Colonic mucosa (tissue), 4 donors: Measurements from ENCODE around the gene TMEM271. TPM values are rescaled to one million over a fixed set of nuclear protein-coding genes. Genes with fewer than 3 reads are reported as not detected.

Experiments used
- DNase-seq: peaks from one replicate; pipeline ENCODE4 v3.0.0-alpha.2; 2020
- H3K27ac ChIP-seq: fragments of 200-600 bp; one replicate; pipeline ENCODE4 v1.8.0; 2021
- H3K27me3 ChIP-seq: fragments of 200-600 bp; one replicate; pipeline ENCODE4 v1.8.0; 2021
- H3K36me3 ChIP-seq: fragments of 200-600 bp; one replicate; pipeline ENCODE4 v1.8.0; 2021
- H3K4me1 ChIP-seq: fragments of 200-600 bp; one replicate; pipeline ENCODE4 v1.8.0; 2021; ENCODE audit warnings: mild to moderate bottlenecking
- H3K4me3 ChIP-seq: fragments of 200-600 bp; one replicate; pipeline ENCODE4 v1.8.0; 2021
- H3K9ac ChIP-seq, 2 donors: one replicate each; pipeline ENCODE4 v1.7.0; 2013; ENCODE audit warnings: control low read depth in 2 of 2, low read depth in 2 of 2, low read length in 2 of 2
- H3K9me3 ChIP-seq: fragments of 200-600 bp; one replicate; pipeline ENCODE4 v1.8.0; 2021
- CTCF ChIP-seq: fragments of 200-600 bp; IDR thresholded peaks from one replicate; pipeline ENCODE4 v1.8.0; 2022; ENCODE audit warnings: antibody characterized with exemption, mild to moderate bottlenecking
- intact Hi-C: fragments of 100-400 bp; cut with DNase I; formaldehyde crosslinking; loops from one replicate; pipeline ENCODE4 v1.14.1; 2022
- total RNA-seq, 2 donors: library from RNA; stranded (reverse); fragmentation: NEBNext Ultra II Directional in 1 of 2; extraction: Animal tissue kit (Norgen Biotek cat#: 25700) in 1 of 2; gene quantifications; one replicate each; pipeline ENCODE4 v1.2.1, GENCODE V29; 2021
- donor health status: healthy.
- donor health status: DM: no; HTN: no; CAD: no.
- donor health status: DM: no; HTN: no; CAD: no.

The TMEM271 gene
- total RNA-seq, 2 donors from 2014 or later: not detected

GRCh38 chr4:537436-538264, 38.4 kb downstream of the TMEM271 start:
- Histone ChIP-seq H3K27me3 (no peaks in the 10 kb centered on the region), H3K9me3 (no peaks in the 10 kb centered on the region), H3K4me3 (no peak overlapping the region), H3K9ac (no peak overlapping the region), H3K4me1 (no peaks in the 10 kb centered on the region), H3K27ac (no peak overlapping the region), H3K36me3 (no peaks in the 10 kb centered on the region)
- no peak for DNase-seq
- no peak for TF ChIP-seq CTCF
- intact Hi-C loops: no loop called here

DNA sequence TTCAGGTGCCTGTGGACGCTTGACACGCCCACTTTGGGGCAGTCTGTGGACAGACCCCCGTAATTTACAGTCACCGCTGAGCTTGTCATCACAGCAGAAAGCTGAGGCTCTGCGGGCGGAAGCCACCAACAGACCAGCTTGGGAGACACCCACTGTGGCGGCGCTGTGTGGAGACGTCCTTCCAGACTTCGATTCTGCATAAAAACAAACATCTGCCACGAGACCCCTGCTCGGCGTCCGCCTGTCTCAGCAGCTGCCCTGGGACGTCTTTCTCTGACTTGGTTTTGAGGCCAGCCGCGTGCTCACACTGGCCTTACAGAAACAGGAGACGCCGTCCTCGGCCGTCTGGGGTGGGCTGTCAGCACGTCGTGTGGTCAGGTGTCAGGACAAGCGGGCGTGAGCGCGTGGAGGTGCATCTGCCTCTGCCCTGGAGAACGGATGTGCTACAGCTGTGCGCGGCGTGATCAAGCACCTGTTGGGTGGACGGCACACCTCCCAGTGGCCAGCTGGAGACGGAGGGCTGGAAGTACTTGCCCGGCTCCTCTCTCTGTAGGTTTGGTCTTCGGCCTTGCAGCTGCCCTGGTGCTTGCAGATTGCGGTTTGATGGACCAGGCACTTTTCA, 39.6 kb downstream of the TMEM271 start:
- Histone ChIP-seq H3K4me1 (no peaks in the 10 kb centered on the region), H3K4me3 (no peak overlapping the region), H3K9me3 (no peaks in the 10 kb centered on the region), H3K9ac (no peak overlapping the region), H3K27me3 (no peaks in the 10 kb centered on the region), H3K27ac (no peak overlapping the region), H3K36me3 (peaks cover 4% of the 10 kb centered on the region)
- TF ChIP-seq CTCF: no peak
- intact Hi-C loops: no loop called here
- DNase-seq: no peak

DNA sequence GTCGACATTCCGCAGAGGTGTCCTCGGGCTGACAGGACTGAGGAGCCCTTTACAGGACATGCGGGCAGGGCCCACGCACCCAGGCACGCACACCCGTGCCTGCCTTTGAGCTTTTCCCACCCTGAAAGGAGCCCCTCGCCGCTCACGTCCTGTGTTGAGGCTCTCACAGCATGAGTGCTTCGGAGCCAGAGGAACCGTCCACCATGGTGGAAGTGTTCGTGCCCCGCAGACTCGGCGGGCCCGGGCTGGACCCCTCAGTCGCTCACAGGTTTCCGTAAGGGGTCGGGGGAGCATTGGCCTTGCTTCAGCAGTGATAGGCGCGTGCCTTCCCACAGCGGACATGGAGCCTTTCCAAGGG, 40.2 kb downstream of the TMEM271 start:
- no peak overlapping the region for H3K27ac ChIP-seq
- no peak for DNase-seq
- intact Hi-C loops: no loop called here
- H3K9ac ChIP-seq: no peak overlapping the region
- no peak for TF ChIP-seq CTCF
- H3K27me3 ChIP-seq: no peaks in the 10 kb centered on the region
- H3K4me1 ChIP-seq: no peaks in the 10 kb centered on the region
- no peak overlapping the region for H3K4me3 ChIP-seq
- no peaks in the 10 kb centered on the region for H3K9me3 ChIP-seq
- H3K36me3 ChIP-seq: peaks cover 4% of the 10 kb centered on the region

DNA sequence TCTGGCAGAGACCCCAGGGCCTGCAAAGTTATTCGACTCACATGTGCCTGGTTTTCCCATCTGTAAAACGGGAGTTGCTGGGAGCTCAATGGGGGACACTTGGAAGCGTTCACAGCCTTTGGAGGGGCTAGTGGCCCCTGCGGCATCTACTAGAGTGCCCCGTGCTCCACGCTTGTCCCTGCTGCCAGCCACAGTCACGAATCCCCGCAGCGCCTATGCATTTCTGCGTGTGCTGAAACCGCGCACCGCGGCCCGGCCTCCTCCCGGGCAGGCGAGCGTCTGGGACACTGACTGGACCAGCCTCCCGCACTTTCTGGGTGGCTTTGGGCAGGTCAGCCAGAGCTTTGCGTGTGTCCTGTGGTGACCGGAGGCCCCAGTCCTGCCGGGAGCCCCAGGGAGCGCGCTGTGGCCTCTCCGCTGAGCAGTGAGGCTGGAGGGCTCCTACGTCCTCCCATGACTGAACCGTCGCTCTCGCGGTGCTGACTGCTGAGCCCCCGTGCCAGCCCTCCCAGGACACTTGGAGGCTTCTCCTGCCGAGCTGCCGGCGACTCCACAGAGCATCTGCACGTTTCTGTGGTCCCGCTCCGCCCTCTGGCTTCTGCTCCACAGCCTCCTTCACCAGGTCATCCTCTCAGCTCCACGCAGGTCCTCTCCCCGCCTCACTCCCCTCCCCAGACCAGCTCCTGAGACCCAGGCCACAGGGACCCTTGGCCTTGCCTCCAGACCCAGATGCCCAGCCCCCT, 40.7 kb downstream of the TMEM271 start:
- Histone ChIP-seq H3K9ac (no peak overlapping the region), H3K9me3 (no peaks in the 10 kb centered on the region), H3K27ac (no peak overlapping the region), H3K27me3 (no peaks in the 10 kb centered on the region), H3K4me1 (no peaks in the 10 kb centered on the region), H3K36me3 (peaks cover 4% of the 10 kb centered on the region), H3K4me3 (no peak overlapping the region)
- no peak for TF ChIP-seq CTCF
- intact Hi-C loops: no loop called here
- no peak for DNase-seq

DNA sequence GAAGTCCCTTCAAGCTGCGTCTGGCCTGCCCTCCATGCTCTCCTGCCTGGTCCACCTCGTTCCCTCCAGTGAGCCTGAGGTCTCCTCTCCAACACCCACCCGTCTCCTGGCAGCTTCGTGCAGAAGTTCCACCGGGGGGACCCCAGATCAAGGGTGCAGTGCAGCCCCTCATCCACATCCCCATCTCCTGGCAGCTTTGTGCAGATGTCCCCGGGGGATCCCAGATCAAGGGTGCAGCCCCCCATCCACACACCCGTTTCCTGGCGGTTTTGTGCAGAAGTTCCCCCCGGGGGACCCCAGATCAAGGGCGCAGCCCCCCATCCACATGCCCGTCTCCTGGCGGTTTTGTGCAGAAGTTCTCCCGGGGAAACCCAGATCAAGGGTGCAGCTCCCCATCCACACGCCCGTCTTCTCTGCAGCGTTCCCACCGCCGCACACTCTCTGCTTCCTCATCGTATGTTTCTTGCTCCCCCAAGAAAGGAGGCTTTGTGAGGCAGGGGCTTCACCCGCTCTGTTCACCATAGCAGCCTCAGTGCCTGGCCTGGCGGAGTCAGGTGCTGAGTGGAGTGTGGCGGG, 41.4 kb downstream of the TMEM271 start:
- DNase-seq: no peak
- Histone ChIP-seq H3K4me3 (no peak overlapping the region), H3K9me3 (no peaks in the 10 kb centered on the region), H3K9ac (no peak overlapping the region), H3K36me3 (peaks cover 4% of the 10 kb centered on the region), H3K27ac (no peak overlapping the region), H3K4me1 (no peaks in the 10 kb centered on the region), H3K27me3 (no peaks in the 10 kb centered on the region)
- intact Hi-C loops: no loop called here
- TF ChIP-seq CTCF: no peak
